T-helper 1 cell treated with Interleukin-12 subunit alpha and Interleukin-12 subunit beta and Interleukin-4 antibody, amounts not matched to agents 30 ng/mL and 1 ng/mL, for 36 hours (primary cell): ENCODE data around the gene GHDC. TPM values are rescaled to one million over a fixed set of nuclear protein-coding genes. Genes with fewer than 3 reads are reported as not detected.
"Not testable (repeated sequence)": the region's sequence is repeated elsewhere in the genome, so short reads cannot be mapped to it uniquely, and the experiment has no call there.

Experiments
- intact Hi-C: fragments of 100-400 bp; cut with micrococcal nuclease; formaldehyde crosslinking; loops from one replicate; pipeline ENCODE4 v1.15.1; 2024
- total RNA-seq: library from RNA; stranded (reverse); gene quantifications from 2 replicates; pipeline ENCODE4 v1.2.3, GENCODE V29; 2022

The GHDC gene, protein sequence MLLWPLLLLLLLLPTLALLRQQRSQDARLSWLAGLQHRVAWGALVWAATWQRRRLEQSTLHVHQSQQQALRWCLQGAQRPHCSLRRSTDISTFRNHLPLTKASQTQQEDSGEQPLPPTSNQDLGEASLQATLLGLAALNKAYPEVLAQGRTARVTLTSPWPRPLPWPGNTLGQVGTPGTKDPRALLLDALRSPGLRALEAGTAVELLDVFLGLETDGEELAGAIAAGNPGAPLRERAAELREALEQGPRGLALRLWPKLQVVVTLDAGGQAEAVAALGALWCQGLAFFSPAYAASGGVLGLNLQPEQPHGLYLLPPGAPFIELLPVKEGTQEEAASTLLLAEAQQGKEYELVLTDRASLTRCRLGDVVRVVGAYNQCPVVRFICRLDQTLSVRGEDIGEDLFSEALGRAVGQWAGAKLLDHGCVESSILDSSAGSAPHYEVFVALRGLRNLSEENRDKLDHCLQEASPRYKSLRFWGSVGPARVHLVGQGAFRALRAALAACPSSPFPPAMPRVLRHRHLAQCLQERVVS
- 16.3 and 17.2 TPM in 2 replicates for total RNA-seq

DNA sequence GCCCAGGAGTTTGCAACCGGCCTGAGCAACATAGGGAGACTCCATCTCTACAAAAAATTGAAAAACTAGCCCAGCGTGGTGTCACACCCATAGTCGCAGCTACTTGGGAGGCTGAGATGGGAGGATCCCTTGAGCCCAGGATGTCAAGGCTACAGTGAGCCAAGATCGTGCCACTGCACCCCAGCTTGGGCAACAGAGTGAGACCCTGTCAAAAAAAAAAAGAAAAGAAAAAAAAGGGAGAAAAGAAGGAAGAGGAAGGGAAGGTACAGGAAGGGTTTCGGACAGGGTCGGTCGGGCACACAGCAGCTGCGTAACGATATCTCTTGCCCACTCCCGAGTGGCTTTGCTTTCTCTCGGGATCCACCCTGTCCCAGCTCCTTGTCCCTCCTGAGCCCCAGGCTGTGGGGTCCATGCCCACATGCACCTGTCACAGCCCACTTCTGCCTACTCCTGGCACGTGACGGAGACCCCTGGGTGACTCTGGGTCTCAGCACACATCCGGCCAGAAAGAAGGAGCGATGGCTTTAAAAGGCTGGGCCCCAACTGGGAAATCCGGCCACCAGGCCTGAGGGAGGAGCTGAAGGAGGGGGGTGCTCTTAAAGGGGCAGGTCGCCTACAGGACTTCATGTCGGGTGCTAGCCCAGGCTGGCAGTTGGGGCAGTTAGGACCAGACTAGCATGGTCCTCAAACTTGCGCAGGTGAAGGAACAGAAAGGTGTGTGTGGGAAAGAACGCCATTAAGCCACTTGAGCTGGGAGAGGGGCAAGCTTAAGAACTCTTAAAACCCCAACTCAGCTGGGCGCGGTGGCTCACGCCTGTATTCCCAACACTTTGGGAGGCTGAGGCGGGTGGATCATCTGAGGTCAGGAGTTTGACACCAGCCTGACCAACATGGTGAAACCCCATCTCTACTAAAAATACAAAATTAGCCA is at the start of gene GHDC:
GHDC (minus strand) TSS at position 526 of the 931 bp plus-strand sequence. CDS start 913 bp downstream, outside the sequence.
- intact Hi-C loops = loop anchor here (1.0 to 5.0 kb wide), 4 partner anchors 10 to 277 kb away; partner anchors contain the start of gene ACLY

DNA sequence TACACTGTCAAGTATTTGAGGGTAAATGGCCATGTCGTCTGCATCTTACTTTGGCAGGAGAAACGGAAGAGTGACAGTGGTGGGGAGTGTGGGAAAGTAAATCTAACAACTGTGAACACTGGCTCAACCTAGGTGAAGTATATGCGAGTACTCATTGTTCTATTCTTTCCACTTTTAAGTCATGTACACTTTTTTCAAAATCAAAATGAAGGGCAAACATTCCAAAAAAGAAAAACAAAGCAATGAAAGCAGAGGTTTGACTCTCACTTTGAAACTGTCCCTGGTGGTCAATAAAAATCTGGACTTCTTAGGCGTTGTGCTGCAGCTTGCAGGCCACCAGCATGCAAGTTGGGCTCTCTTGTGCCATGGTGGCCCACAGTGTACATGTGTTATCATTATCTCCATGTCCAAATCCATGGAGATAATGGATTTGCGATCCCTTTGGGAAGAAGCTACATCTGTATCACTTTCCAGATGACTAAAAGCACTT is 49.2 kb upstream of the GHDC start:
- intact Hi-C loops = no loop called here

DNA sequence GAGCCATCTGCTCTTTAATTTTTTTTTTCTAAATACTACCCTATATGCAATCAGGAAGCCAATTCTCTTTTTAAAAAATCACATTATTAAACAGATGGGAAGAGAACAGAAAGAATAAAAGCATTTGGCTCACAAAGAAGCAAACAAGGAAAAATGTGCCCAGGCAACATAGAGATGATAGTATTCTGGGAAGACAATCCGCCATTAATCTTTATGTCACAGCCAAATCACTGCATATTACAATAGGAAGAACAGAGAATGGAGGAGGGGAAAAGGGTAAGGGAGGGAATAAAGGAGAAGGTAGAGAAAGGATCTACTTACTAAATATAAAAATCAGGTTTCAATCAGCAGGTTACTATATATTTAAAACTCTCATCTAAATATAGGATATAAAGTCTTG is 47.6 kb upstream of the GHDC start:
- intact Hi-C loops = no loop called here

DNA sequence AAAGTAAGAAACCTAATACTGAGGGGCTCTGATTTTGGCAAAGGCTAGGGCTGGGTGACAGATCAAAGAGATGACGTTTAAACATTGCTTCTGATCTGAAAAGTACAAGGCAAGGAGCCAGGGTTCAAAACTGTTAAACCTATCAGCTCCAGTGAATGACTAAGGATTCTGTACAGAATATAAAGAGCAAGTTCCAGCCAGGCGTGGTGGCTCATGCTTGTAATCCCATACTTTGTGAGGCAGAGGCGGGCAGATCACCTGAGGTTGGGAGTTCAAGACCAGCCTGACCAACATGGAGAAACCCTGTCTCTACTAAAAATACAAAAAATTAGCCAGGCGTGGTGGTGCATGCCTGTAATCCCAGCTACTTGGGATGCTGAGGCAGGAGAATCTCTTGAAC is 46.6 kb upstream of the GHDC start:
- intact Hi-C loops = not testable (repeated sequence)

DNA sequence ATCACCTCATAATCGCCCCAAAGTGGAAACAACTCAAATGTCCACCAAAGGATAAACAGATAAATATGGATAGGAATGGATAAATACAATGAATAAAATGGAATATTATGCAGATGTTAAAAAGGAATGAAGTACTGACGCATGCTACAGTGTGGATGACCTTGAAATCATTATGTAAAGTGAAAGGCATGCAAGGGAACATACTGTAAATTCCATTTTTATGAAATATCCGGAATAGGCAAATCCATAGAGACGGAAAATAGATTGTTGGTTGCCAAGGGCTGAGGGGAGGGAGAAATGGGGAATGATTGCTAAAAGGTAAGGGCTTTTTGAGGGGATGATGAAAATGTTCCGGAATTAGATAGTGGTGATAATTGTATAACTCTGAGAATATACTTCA is 45.9 kb upstream of the GHDC start:
- intact Hi-C loops = no loop called here

DNA sequence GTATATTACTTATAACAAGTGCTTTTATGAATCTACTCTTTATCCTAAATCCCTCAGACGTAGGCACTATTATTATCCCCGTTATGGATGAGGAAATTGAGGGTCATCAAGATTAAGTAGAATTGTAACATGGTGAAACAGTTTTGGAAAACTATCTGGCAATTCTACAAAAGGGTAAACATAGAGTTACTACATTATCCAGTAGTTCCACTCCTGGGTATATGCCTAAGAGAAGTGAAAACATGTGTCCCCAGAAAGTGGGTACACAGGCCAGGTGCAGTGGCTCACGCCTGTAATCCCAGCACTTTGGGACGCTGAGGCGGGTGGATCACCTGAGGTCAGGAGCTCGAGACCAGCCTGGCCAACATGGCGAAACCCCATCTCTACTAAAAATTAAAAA is 45.3 kb upstream of the GHDC start:
- intact Hi-C loops = not testable (repeated sequence)

DNA sequence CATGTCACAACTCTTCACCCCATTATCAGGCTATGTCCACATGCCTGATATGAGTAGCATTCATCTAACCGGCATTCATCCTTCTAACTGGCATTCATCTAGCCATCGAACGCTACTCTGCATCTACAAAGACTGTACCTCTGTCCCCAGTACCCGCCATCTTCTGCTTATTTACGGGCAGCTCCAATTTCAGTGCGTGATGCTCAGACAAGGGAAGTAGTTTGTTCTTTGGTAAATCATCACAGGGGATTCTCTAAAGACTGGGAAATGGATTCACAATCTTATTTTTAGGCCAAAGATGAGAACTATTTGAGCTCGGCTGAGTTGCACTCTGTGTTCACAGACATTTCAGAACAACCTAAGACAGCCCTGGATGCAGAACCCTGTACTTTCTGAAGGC is 42.5 kb upstream of the GHDC start:
- intact Hi-C loops = no loop called here

DNA sequence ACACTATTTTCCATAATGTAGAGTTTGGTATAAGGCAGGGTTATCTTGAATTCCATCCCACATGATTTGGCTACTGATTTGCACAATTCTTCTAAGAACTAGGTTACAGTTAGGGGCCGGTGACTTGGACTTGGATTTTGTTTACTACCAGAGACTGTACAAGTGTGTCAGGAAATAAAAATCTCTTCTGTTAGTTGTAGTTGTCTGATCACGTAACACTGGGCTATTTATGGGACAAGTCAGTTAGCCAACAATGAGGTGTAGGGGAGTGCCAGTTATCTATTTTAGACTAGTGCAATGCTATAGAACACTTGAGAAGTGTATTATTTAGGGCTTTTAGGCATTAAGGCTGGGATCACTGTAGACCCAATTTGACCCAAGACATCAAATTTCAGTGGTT is 39.7 kb upstream of the GHDC start:
- intact Hi-C loops = no loop called here

DNA sequence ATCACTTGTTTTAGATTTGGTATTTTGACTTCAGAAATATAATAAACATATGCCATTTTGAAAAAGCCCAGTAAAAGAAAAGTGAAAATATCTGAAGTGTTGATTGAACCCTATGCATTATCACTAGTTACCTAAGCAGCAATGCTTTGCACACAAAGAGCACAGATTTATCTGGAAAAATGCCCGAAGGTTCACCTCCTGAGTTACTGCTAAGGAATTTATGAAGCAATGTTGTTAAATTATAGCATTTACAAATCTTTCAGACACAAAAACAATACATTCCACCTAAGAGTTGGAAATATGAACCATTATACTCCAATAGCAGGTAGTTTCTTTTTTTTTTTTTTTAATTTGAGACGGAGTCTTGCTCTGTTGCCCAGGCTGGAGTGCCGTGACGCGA is 38.9 kb upstream of the GHDC start:
- intact Hi-C loops = no loop called here

DNA sequence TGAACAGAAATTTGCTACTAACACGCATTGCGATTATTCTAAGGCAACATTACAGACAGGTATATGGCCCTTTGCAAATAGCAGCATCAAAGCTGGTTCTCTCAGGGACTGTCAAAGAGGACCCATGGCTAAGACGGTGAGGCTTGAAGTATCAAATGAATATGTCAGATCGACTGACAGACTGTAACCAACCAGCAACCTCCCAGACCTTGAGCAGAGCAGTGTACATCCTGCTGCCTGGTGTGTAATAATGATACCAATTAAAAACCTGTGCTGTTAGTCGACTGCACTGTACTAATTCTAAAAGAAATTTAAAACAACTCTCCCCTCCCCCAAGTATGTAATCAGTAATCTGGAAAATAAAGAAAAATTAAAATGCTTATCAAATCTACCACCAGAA is 35.9 kb upstream of the GHDC start:
- intact Hi-C loops = no loop called here

DNA sequence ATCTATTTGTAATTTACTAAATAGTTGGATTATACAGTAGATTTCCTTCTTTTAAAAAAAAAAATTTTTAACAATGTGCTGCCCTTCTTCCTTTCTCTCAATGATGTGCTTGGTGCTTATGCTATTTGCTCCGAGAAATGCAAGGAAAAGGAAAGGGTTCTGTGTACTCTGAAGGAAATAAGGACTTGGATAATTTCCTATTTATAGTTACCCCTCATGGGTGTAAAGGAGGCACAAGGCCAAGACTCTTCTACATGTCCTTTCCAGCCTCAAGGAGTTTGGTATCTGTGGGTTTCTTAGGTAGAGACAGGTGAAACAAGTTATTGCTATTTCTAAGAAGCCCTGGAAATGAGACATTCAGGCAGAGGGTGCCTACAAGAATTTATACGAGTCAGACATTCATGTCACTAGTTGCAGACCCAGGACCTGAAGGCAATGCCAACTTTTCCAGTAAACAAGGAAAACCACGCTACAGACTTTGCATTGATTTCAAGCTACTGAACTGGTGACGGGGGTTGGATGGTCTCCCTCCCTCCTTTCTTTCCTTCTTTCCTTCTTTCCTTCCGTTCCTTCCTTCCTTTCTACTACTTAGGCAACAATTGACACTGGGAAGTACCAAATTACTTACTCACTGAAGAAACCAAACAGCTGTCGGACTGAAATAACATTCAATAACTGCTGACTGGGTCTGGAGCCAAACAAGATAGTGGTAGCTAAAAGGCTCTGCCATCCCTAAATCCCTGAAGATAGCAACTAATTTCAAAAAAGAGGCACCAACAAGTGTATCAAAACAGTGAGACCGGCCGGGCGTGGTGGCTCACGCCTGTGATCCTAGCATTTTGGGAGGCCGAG is 33.8 kb upstream of the GHDC start:
- intact Hi-C loops = no loop called here

DNA sequence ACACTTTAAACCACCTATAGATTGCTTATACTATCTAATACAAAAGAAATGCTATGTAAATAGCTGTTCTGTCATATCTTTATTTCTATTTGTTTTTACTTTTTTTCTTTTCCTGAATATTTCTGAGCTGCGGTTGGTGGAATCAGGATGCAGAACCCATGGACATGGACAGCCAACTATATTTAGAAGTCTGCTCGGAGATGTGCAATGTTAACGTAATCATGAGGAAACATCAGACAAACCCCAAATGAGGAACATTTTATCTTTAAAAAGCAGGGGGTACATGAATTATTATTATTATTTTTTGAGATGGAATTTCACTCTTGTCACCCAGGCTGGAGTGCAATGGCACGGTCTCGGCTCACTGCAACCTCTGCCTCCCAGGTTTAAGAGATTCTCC is 31.4 kb upstream of the GHDC start:
- intact Hi-C loops = no loop called here

DNA sequence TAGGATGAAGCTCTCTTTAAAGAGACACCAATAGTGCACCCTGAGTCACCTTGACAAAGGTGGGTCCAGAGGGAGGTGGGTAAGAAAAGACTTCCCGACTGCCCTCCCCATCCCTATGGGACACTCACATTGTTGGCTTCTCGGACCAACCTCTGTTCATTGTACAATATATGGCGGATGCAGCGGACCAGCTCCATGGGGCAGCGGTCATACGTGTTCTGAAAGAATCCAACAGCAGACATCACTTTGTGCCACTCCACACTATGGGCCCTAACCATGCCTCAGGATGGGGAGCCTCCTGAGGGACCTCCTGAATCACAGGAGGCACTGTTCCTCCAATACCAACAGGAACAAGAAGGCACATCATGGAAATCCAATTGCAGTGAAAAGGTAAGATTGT is 30.4 kb upstream of the GHDC start:
- intact Hi-C loops = no loop called here

DNA sequence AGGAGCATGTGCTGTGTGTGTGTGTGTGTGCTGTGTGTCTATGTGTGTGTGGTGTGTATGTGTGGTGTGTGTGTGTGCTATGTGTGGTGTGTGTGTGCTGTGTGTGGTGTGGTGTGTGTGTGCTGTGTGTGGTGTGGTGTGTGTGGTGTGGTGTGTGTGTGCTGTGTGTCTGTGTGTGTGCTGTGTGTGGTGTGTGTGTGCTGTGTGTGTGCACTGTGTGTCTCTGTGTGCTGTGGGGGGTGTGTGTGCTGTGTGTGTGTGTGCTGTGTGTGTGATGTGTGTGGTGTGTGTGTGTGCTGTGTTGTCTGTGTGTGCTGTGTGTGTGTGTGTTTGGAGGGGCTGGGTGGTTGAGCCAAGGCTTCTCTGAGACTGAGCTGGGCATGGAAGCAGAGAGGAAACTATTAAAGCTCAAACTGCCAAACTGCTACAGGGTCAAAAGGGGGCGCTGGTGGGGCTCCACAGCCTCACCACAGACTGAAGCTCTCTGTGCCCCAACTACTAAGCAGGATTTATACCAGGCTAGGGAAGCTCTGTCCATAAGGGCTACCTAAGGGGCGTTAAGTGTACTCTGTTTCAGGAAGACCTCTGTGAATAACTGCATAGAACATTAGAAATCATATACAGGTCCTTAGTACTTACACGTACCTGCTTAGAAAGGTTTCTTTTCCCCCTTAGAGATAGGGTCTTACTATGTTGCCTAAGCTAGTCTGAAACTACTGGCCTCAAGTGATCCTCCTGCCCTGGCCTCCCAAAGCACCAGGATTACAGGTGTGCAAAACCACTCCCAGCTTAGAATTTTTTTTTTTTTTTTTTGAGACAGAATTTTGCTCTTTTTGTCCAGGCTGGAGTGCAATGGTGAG is 27.8 kb upstream of the GHDC start:
- intact Hi-C loops = loop anchor here (1.0 to 2.0 kb wide), 7 partner anchors 26 to 295 kb away; partner anchors contain the start of gene STAT5A

DNA sequence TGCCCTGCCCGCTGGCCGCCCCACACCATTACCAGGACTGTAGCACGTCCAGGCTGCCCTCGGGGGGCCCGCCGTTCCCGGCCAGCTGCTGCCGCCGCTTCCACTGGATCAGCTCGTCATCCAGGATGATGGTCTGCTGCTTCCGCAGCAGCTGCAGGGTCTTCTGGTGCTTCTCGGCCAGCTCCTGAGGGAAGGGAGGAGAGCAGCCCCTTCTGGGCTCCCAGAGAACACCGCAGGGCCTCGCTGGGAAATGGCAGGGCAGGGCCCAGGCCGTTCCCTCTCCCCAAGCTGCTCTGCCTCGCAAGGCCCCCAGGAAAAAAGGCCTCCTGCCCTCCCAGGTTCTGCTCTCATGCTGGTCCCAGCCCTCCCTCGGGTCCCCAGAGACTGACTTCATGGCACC is 25.0 kb upstream of the GHDC start:
- intact Hi-C loops = not testable (repeated sequence)

DNA sequence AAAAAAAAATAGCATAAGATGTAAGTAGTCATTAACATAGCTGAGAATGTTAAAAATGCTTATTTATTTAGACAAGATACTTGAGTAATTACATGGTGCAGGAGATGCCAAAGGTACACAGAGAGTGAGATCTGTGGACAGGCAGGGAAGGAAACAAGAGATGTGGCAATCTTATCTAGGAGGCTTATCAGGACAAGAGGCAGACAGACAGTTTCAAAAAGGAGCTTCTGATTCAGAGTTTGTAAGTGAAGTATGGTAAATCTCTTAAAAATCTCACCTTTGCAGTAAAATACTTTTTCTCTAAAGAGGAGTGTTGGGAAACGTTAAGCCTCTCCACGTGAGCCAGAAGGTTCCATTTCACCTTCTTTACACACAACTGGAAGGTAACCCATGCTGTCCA is 19.9 kb upstream of the GHDC start:
- intact Hi-C loops = no loop called here

DNA sequence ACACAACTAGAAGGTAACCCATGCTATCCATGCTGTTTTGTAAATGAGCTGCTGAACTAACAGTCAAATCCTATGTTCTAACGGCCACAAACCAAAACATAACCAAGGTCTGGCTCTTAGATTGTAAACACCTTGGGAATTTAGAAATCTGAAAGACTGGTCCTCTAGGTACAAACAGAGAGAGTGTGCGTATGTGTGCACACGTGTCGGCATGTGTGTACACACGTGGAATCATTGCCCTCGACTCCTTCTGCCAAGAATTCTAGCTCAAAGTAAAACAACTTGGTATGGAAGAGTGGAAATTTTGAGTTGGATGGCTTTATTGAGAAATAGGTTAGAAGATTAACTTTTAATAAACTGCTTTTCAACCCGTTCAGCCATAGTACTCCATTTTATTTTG is 18.1 kb upstream of the GHDC start:
- intact Hi-C loops = no loop called here

DNA sequence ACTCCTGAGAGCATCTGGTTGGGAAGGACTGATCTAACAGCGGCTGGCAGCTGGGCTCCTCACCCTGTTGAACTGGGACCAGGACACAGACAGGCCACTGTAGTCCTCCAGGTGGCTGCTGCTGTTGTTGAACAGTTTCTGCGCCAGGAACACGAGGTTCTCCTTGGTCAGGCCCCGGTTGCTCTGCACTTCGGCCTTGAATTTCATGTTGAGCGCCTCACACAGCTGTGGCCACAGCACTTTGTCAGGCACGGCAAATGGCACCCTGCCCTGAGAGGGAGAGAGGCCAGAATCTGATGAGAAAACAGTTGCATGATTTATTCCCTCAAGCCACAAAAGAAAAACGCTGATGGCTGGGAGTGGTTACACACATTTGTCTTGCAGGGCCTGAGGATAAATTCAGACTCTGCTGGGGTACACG is 17.6 kb upstream of the GHDC start:
- intact Hi-C loops = not testable (repeated sequence)

DNA sequence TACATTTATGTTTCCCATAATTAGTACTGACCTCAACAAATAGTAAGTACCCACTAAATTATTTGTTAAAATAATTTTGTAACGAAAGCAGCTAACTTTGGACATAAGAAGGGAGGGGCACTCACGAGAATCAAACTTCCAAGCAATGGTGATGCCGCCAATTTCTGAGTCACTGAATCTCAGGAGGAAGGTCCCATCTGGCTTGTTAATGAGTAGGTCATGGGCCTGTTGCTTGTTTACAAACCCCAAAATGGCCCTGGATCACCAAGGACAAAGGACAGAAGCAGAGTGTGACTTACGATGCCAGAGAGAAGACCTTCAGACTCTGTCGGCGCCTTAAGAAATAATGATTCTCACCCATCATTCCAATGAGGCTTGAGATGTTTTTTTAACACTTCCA is 15.8 kb upstream of the GHDC start:
- intact Hi-C loops = no loop called here

DNA sequence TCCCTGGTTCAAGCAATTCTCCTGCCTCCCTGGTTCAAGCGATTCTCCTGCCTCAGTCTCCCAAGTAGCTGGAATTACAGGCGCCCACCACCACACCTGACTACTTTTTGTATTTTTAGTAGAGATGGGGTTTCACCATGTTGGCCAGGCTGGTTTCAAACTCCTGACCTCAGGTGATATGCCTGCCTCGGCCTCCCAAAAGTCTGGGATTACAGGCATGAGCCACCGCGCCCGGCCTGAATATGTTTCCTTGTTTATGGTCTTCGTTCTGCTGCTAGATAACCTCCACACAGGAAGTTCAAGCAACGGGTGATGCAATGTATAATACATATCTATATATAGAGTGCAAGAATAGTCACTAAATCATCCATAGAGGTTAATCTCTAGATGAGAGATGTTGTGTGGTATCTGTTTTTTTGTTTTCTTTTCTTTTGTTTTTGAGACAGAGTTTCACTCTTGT is 11.9 kb upstream of the GHDC start:
- intact Hi-C loops = not testable (repeated sequence)
